HCT116 (cell line): Measurements from ENCODE around the gene RARB. TPM values are rescaled to one million over a fixed set of nuclear protein-coding genes. Genes with fewer than 3 reads are reported as not detected.

Experiments
- ATAC-seq: fragments of 200-7000 bp; cut with Tn5 transposase; 2 replicates; pipeline ENCODE4 v1.9.1; 2020; ENCODE audit warnings: mild to moderate bottlenecking, moderate library complexity
- BruUV-seq: library from RNA; stranded (reverse); fragments of 400-500 nt; replicated peaks from 2 replicates; lab custom pipeline; 2021; lab: Mats Ljungman, UMichigan
- CTCF ChIA-PET: fragments of 300-600 bp; sonication (Branson Sonifier 250); formaldehyde crosslinking; loops from one replicate; lab custom pipeline; 2021; ENCODE audit warnings: antibody characterized with exemption; lab: Charles Lee
- POLR2A ChIA-PET: fragments of 300-600, 350-600 bp; sonication (Branson Sonifier 250); formaldehyde crosslinking; loops from one replicate; lab custom pipeline; 2021; ENCODE audit warnings: antibody characterized with exemption; lab: Charles Lee
- RAD21 ChIA-PET, 2 experiments: fragments of 300-600 bp; sonication (Branson Sonifier 250); formaldehyde crosslinking; loops; one replicate each; lab custom pipeline; 2023; ENCODE audit warnings: low total read pairs in 2 of 2; ENCODE audit not compliant: uncharacterized antibody in 2 of 2, unreplicated experiment in 2 of 2, low non-redundant PET in 1 of 2; lab: Charles Lee
- DNase-seq: peaks from one replicate; pipeline ENCODE4 v3.0.0-alpha.2; 2010; ENCODE audit warnings: low read depth, low spot score
- H2AFZ ChIP-seq: fragments of 200-600 bp; shearing (Covaris generic), sonication (generic); 2 replicates; pipeline ENCODE4 v1.6.1; 2017; ENCODE audit warnings: low read depth, mixed run types, mixed read lengths, antibody characterized with exemption, low read length; ENCODE audit not compliant: poor library complexity, severe bottlenecking
- H3K27ac ChIP-seq: 2 replicates; pipeline ENCODE4 v1.5.1; 2012; ENCODE audit warnings: low read depth, low read length
- H3K27me3 ChIP-seq: fragments of 200-600 bp; sonication (generic); 2 replicates; pipeline ENCODE4 v1.6.1; 2016; ENCODE audit warnings: mixed run types, low read length, mixed read lengths; ENCODE audit not compliant: insufficient read depth
- H3K36me3 ChIP-seq, 2 experiments: fragments of 200-500 bp in 1 of 2; fragments of 200-600 bp in 1 of 2; sonication (Bioruptor generic) in 1 of 2; sonication (generic) in 1 of 2; 2 replicates each; pipeline versions ENCODE4 v1.5.1 to v1.6.1; 2014 to 2016; ENCODE audit warnings: low read length in 2 of 2, inconsistent platforms in 1 of 2, mixed read lengths in 1 of 2, mixed run types in 1 of 2; ENCODE audit not compliant: insufficient read depth in 2 of 2, control insufficient read depth in 1 of 2
- H3K4me1 ChIP-seq, 2 experiments: fragments of 200-600 bp in 1 of 2; sonication (generic) in 1 of 2; 2 replicates each; pipeline versions ENCODE4 v1.5.1 to v1.6.1; 2012 to 2017; ENCODE audit warnings: low read length in 2 of 2, inconsistent platforms in 1 of 2, mild to moderate bottlenecking in 1 of 2, mixed read lengths in 1 of 2, mixed run types in 1 of 2, moderate library complexity in 1 of 2; ENCODE audit not compliant: insufficient read depth in 2 of 2, control insufficient read depth in 1 of 2
- H3K4me2 ChIP-seq: fragments of 200-600 bp; sonication (generic); 2 replicates; pipeline ENCODE4 v1.6.1; 2017; ENCODE audit warnings: mixed run types, low read length, mixed read lengths
- H3K4me3 ChIP-seq, 2 experiments: fragments of 200-600 bp in 1 of 2; sonication (generic) in 1 of 2; replicated peaks in 1 of 2; 2 replicates each; pipeline ENCODE4 v1.5.1; 2011 to 2016; ENCODE audit warnings: low read length in 2 of 2, control low read depth in 1 of 2, low read depth in 1 of 2, mild to moderate bottlenecking in 1 of 2, mixed read lengths in 1 of 2, mixed run types in 1 of 2
- H3K79me2 ChIP-seq: fragments of 200-600 bp; sonication (generic); 2 replicates; pipeline ENCODE4 v1.6.1; 2017; ENCODE audit warnings: mild to moderate bottlenecking, mixed run types, low read length, moderate library complexity, mixed read lengths; ENCODE audit not compliant: insufficient read depth
- H3K9ac ChIP-seq: fragments of 200-600 bp; sonication (generic); 2 replicates; pipeline ENCODE4 v1.6.1; 2016; ENCODE audit warnings: low read length, mixed read lengths
- H3K9me2 ChIP-seq: fragments of 200-600 bp; sonication (generic), shearing (Covaris generic); 2 replicates; pipeline ENCODE4 v1.6.1; 2017; ENCODE audit warnings: mixed run types, mild to moderate bottlenecking, moderate library complexity; ENCODE audit not compliant: insufficient read depth
- H3K9me3 ChIP-seq, 2 experiments: fragments of 200-500 bp in 1 of 2; fragments of 200-600 bp in 1 of 2; sonication (Bioruptor generic) in 1 of 2; sonication (generic) in 1 of 2; 2 replicates each; pipeline ENCODE4 v1.6.1; 2014 to 2017; ENCODE audit warnings: low read length in 2 of 2, mixed read lengths in 2 of 2, inconsistent platforms in 1 of 2, low read depth in 1 of 2, mild to moderate bottlenecking in 1 of 2, mixed run types in 1 of 2, moderate library complexity in 1 of 2; ENCODE audit not compliant: control insufficient read depth in 1 of 2, insufficient read depth in 1 of 2
- H4K20me1 ChIP-seq: fragments of 200-600 bp; sonication (generic), shearing (Covaris generic); 2 replicates; pipeline ENCODE4 v1.6.1; 2017; ENCODE audit warnings: mixed run types, mild to moderate bottlenecking, moderate library complexity; ENCODE audit not compliant: insufficient read depth
- CBX3 ChIP-seq: IDR thresholded peaks from 2 replicates; pipeline ENCODE4 v1.6.1; 2012; ENCODE audit warnings: low read depth
- CEBPB ChIP-seq: IDR thresholded peaks from 2 replicates; pipeline ENCODE4 v1.6.1; 2012; ENCODE audit warnings: low read depth
- EZH2 ChIP-seq: fragments of 200-600 bp; sonication (generic); IDR thresholded peaks from 2 replicates; pipeline ENCODE4 v1.6.1; 2017; ENCODE audit warnings: antibody characterized with exemption, mixed run types
- FOSL1 ChIP-seq: IDR thresholded peaks from 2 replicates; pipeline ENCODE4 v1.6.1; 2012; ENCODE audit warnings: low read depth
- JUND ChIP-seq: IDR thresholded peaks from 2 replicates; pipeline ENCODE4 v1.6.1; 2012
- POLR2A ChIP-seq: IDR thresholded peaks from 2 replicates; pipeline ENCODE4 v1.7.0; 2011; ENCODE audit warnings: borderline replicate concordance; ENCODE audit not compliant: insufficient read depth, insufficient read length; ENCODE audit errors: extremely low read depth
- POLR2AphosphoS5 ChIP-seq: IDR thresholded peaks from 2 replicates; pipeline ENCODE4 v1.6.1; 2011; ENCODE audit warnings: mild to moderate bottlenecking, low read depth, low read length, moderate library complexity
- SRF ChIP-seq: IDR thresholded peaks from 2 replicates; pipeline ENCODE4 v1.6.1; 2012; ENCODE audit warnings: low read depth
- TCF7L2 ChIP-seq: IDR thresholded peaks from 2 replicates; pipeline ENCODE4 v1.7.0; 2011; ENCODE audit warnings: borderline replicate concordance, inconsistent platforms; ENCODE audit not compliant: insufficient read depth, insufficient read length; ENCODE audit errors: extremely low read depth
- YY1 ChIP-seq: IDR thresholded peaks from 2 replicates; pipeline ENCODE4 v1.6.1; 2011; ENCODE audit warnings: low read length, low read depth, moderate library complexity, mild to moderate bottlenecking; ENCODE audit not compliant: insufficient replicate concordance; ENCODE audit errors: extremely low read depth
- ZFX ChIP-seq: fragments of 450-650 bp; IDR thresholded peaks from 2 replicates; pipeline ENCODE4 v1.6.1; 2017
- ZNF274 ChIP-seq: fragments of 200-500 bp; sonication (Bioruptor generic); IDR thresholded peaks from 2 replicates; pipeline ENCODE4 v1.6.1; 2014; ENCODE audit warnings: mild to moderate bottlenecking, low read depth, low read length, inconsistent platforms
- intact Hi-C: fragments of 100-400 bp; cut with micrococcal nuclease; formaldehyde crosslinking; loops from 2 replicates; pipeline ENCODE4 v1.10.0; 2022
- total RNA-seq: library from RNA; stranded (reverse); gene quantifications from one replicate; pipeline ENCODE4 v1.2.1, GENCODE V29; 2021; ENCODE audit not compliant: unreplicated experiment
- TF ChIP-seq, protein P1 (sequence below): IDR thresholded peaks from 2 replicates; pipeline ENCODE4 v1.6.1; 2011; ENCODE audit warnings: mild to moderate bottlenecking, low read length, moderate library complexity; ENCODE audit not compliant: insufficient replicate concordance; ENCODE audit errors: extremely low read depth
- TF ChIP-seq, protein P2 (sequence below): IDR thresholded peaks from 2 replicates; pipeline ENCODE4 v1.6.1; 2012
- TF ChIP-seq, protein P3 (sequence below): IDR thresholded peaks from 2 replicates; pipeline ENCODE4 v1.6.1; 2012

The RARB gene
- total RNA-seq, 1 experiment from 2014 or later, result not detected

DNA sequence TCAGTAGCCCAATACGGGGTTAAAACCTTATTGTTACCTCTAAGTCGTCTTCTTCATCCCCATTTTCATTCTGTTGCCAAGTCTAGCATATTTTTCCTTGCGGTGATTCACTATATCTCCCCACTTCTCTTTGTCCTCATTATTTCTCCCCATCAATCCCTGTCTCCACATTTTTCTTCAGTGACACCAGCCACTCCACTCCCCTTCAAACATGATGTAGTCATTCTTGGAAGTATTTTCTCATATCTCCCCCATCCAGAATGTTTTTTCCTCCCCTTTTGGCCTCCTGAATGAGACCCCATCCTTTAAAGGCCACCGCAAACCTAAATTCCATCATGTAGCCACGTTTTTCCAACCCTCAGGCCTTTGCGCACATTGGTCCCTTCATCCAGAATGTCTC is 130.7 kb downstream of the RARB start:
- no peak for DNase-seq
- intact Hi-C loops, result no loop called here
- Histone ChIP-seq H3K79me2 (no peaks in the 10 kb centered on the region), H3K27me3 (peaks cover 57% of the 10 kb centered on the region), H3K9me2 (no peaks in the 10 kb centered on the region), H3K4me2 (no peak overlapping the region), H3K9me3 (no peaks in the 10 kb centered on the region), H3K27ac (no peak overlapping the region), H3K4me3 (no peak overlapping the region), H3K9ac (no peak overlapping the region), H3K36me3 (no peaks in the 10 kb centered on the region), H4K20me1 (no peaks in the 10 kb centered on the region), H2AFZ (no peak overlapping the region), H3K4me1 (no peaks in the 10 kb centered on the region)
- BruUV-seq, result no TSS peak
- CTCF ChIA-PET, result no interaction called here
- RAD21 ChIA-PET, result no interaction called here
- TF ChIP-seq FOSL1, result no peak
- no peak for TF ChIP-seq YY1
- no peak for TF ChIP-seq JUND
- TF ChIP-seq, protein P1, sequence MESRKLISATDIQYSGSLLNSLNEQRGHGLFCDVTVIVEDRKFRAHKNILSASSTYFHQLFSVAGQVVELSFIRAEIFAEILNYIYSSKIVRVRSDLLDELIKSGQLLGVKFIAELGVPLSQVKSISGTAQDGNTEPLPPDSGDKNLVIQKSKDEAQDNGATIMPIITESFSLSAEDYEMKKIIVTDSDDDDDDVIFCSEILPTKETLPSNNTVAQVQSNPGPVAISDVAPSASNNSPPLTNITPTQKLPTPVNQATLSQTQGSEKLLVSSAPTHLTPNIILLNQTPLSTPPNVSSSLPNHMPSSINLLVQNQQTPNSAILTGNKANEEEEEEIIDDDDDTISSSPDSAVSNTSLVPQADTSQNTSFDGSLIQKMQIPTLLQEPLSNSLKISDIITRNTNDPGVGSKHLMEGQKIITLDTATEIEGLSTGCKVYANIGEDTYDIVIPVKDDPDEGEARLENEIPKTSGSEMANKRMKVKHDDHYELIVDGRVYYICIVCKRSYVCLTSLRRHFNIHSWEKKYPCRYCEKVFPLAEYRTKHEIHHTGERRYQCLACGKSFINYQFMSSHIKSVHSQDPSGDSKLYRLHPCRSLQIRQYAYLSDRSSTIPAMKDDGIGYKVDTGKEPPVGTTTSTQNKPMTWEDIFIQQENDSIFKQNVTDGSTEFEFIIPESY, result no peak
- TF ChIP-seq TCF7L2, result no peak
- TF ChIP-seq, protein P2, sequence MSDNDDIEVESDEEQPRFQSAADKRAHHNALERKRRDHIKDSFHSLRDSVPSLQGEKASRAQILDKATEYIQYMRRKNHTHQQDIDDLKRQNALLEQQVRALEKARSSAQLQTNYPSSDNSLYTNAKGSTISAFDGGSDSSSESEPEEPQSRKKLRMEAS, result no peak
- TF ChIP-seq POLR2A, result no peak
- TF ChIP-seq, protein P3, sequence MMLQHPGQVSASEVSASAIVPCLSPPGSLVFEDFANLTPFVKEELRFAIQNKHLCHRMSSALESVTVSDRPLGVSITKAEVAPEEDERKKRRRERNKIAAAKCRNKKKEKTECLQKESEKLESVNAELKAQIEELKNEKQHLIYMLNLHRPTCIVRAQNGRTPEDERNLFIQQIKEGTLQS, result no peak
- no peak for TF ChIP-seq CEBPB
- no peak for TF ChIP-seq SRF
- TF ChIP-seq ZFX, result no peak
- no peak for TF ChIP-seq ZNF274
- no peak for TF ChIP-seq CBX3
- no peak for TF ChIP-seq POLR2AphosphoS5
- no peak for TF ChIP-seq EZH2
- no peak for ATAC-seq
- POLR2A ChIA-PET, result no interaction called here
